MG63 (cell line): Measurements from ENCODE around the gene ABRACL. TPM values are rescaled to one million over a fixed set of nuclear protein-coding genes. Genes with fewer than 3 reads are reported as not detected.
"Not testable (repeated sequence)": the region's sequence is repeated elsewhere in the genome, so short reads cannot be mapped to it uniquely, and the experiment has no call there.

Experiments used
- DNase-seq: peaks from one replicate; pipeline ENCODE4 v3.0.0-alpha.2; 2020
- H3K27me3 ChIP-seq: fragments of 250-450 bp; sonication (Bioruptor Pico); 2 replicates; pipeline ENCODE4 v1.5.1; 2020; ENCODE audit warnings: mild to moderate bottlenecking, moderate library complexity
- H3K36me3 ChIP-seq: fragments of 250-450 bp; sonication (Bioruptor Pico); 2 replicates; pipeline ENCODE4 v1.5.1; 2020; ENCODE audit warnings: mild to moderate bottlenecking, moderate library complexity
- H3K4me3 ChIP-seq: fragments of 250-450 bp; sonication (Bioruptor Pico); 2 replicates; pipeline ENCODE4 v1.5.1; 2020; ENCODE audit warnings: mild to moderate bottlenecking, moderate library complexity
- H3K9me3 ChIP-seq: fragments of 250-450 bp; sonication (Bioruptor Pico); 2 replicates; pipeline ENCODE4 v1.5.1; 2020; ENCODE audit warnings: mild to moderate bottlenecking, moderate library complexity
- total RNA-seq: library from RNA; depleted of rRNA; stranded (reverse); fragments of >200 nt; shearing (Covaris generic); gene quantifications from 2 replicates; pipeline ENCODE4 v1.2.3, GENCODE V29; 2014; ENCODE audit warnings: low replicate concordance

The ABRACL gene
- total RNA-seq, 1 experiment from 2014 or later = 25.9 TPM

GRCh38 chr6:139003751-139004150 is 24.8 kb upstream of the ABRACL start:
- Histone ChIP-seq H3K9me3 (no peaks in the 10 kb centered on the region), H3K36me3 (no peaks in the 10 kb centered on the region), H3K27me3 (no peaks in the 10 kb centered on the region), H3K4me3 (no peak overlapping the region)
- no peak for DNase-seq

- DNase-seq = no peak
- no peaks in the 10 kb centered on the region for H3K36me3 ChIP-seq
- H3K9me3 ChIP-seq = no peaks in the 10 kb centered on the region
- H3K4me3 ChIP-seq = no peak overlapping the region
- H3K27me3 ChIP-seq = no peaks in the 10 kb centered on the region
Observed at GRCh38 chr6:139006477-139006876, 22.1 kb upstream of the ABRACL start.

- Histone ChIP-seq H3K4me3 (no peak overlapping the region), H3K36me3 (no peaks in the 10 kb centered on the region), H3K9me3 (no peaks in the 10 kb centered on the region), H3K27me3 (peaks cover 2% of the 10 kb centered on the region; the same call in 1 of the 2 replicates)
- no peak for DNase-seq
Observed at GRCh38 chr6:139007428-139007827, 21.1 kb upstream of the ABRACL start.

GRCh38 chr6:139008117-139008516 is 20.4 kb upstream of the ABRACL start:
- no peak overlapping the region for H3K4me3 ChIP-seq
- no peaks in the 10 kb centered on the region for H3K9me3 ChIP-seq
- no peak for DNase-seq
- H3K27me3 ChIP-seq = peaks cover 3% of the 10 kb centered on the region; the same call in 1 of the 2 replicates
- no peaks in the 10 kb centered on the region for H3K36me3 ChIP-seq

GRCh38 chr6:139010674-139011073 is 17.9 kb upstream of the ABRACL start:
- Histone ChIP-seq H3K27me3 (peaks cover 3% of the 10 kb centered on the region; the same call in 1 of the 2 replicates), H3K36me3 (no peaks in the 10 kb centered on the region), H3K9me3 (no peaks in the 10 kb centered on the region), H3K4me3 (no peak overlapping the region)
- DNase-seq = no peak

GRCh38 chr6:139011980-139012379 is 16.6 kb upstream of the ABRACL start:
- H3K4me3 ChIP-seq = no peak overlapping the region
- H3K9me3 ChIP-seq = no peaks in the 10 kb centered on the region
- no peak for DNase-seq
- no peaks in the 10 kb centered on the region for H3K36me3 ChIP-seq
- peaks cover 3% of the 10 kb centered on the region; the same call in 1 of the 2 replicates for H3K27me3 ChIP-seq

GRCh38 chr6:139013185-139013800 is 15.3 kb upstream of the ABRACL start:
- H3K9me3 ChIP-seq = no peaks in the 10 kb centered on the region
- H3K36me3 ChIP-seq = no peaks in the 10 kb centered on the region

GRCh38 chr6:139014945-139015344 is 13.6 kb upstream of the ABRACL start:
- Histone ChIP-seq H3K9me3 (no peaks in the 10 kb centered on the region), H3K27me3 (peaks cover 3% of the 10 kb centered on the region; the same call in 1 of the 2 replicates), H3K4me3 (no peak overlapping the region), H3K36me3 (no peaks in the 10 kb centered on the region)
- no peak for DNase-seq

More at GRCh38 chr6:139013185-139013800, 15.3 kb upstream of the ABRACL start:
- DNase-seq = no peak
- Histone ChIP-seq H3K4me3 (no peak overlapping the region), H3K27me3 (peaks cover 3% of the 10 kb centered on the region; the same call in 1 of the 2 replicates)

GRCh38 chr6:139016337-139017213 is 12.0 kb upstream of the ABRACL start:
- H3K4me3 ChIP-seq = no peak overlapping the region
- H3K9me3 ChIP-seq = no peaks in the 10 kb centered on the region
- H3K27me3 ChIP-seq = peaks cover 3% of the 10 kb centered on the region; the same call in 1 of the 2 replicates
- DNase-seq = no peak
- no peaks in the 10 kb centered on the region for H3K36me3 ChIP-seq

- peaks cover 3% of the 10 kb centered on the region; the same call in 1 of the 2 replicates for H3K27me3 ChIP-seq
- DNase-seq = peak; percentile 55
- no peaks in the 10 kb centered on the region for H3K36me3 ChIP-seq
- H3K9me3 ChIP-seq = no peaks in the 10 kb centered on the region
- H3K4me3 ChIP-seq = no peak overlapping the region
Observed at GRCh38 chr6:139017227-139017626, 11.3 kb upstream of the ABRACL start.

GRCh38 chr6:139019722-139020121 is 8.8 kb upstream of the ABRACL start:
- Histone ChIP-seq H3K36me3 (no peaks in the 10 kb centered on the region), H3K4me3 (no peak overlapping the region), H3K27me3 (no peaks in the 10 kb centered on the region), H3K9me3 (no peaks in the 10 kb centered on the region)
- DNase-seq = no peak

GRCh38 chr6:139020689-139021088 is 7.9 kb upstream of the ABRACL start:
- no peak for DNase-seq
- no peaks in the 10 kb centered on the region for H3K27me3 ChIP-seq
- no peak overlapping the region for H3K4me3 ChIP-seq
- H3K36me3 ChIP-seq = no peaks in the 10 kb centered on the region
- no peaks in the 10 kb centered on the region for H3K9me3 ChIP-seq

GRCh38 chr6:139025416-139025815 is 3.1 kb upstream of the ABRACL start:
- not testable (repeated sequence) for H3K36me3 ChIP-seq, DNase-seq, H3K27me3 ChIP-seq, H3K9me3 ChIP-seq, H3K4me3 ChIP-seq

GRCh38 chr6:139027620-139028182 is 844 bp upstream of the ABRACL start:
- Histone ChIP-seq H3K4me3 (peak overlapping the region; percentile 69), H3K9me3 (no peaks in the 10 kb centered on the region), H3K36me3 (no peaks in the 10 kb centered on the region), H3K27me3 (no peaks in the 10 kb centered on the region)
- no peak for DNase-seq

GRCh38 chr6:139028215-139028657 is 309 bp upstream of the ABRACL start:
- Histone ChIP-seq H3K9me3 (no peaks in the 10 kb centered on the region), H3K36me3 (no peaks in the 10 kb centered on the region), H3K27me3 (no peaks in the 10 kb centered on the region), H3K4me3 (peak overlapping the region; percentile 69)
- DNase-seq = no peak

- Histone ChIP-seq H3K27me3 (no peaks in the 10 kb centered on the region), H3K4me3 (peak overlapping the region; percentile 69), H3K36me3 (no peaks in the 10 kb centered on the region), H3K9me3 (no peaks in the 10 kb centered on the region)
- peak; percentile 54 for DNase-seq
Observed at GRCh38 chr6:139029470-139030227, 1.1 kb downstream of the ABRACL start.
